H1 (cell line): ENCODE measurements around the gene BAX.

Experiments
- CBX5 ChIP-seq: fragments of 300-800, 300-1000 bp; sonication (generic); IDR thresholded peaks from 2 replicates; pipeline ENCODE4 v1.7.1; 2016; ENCODE audit warnings: antibody characterized with exemption, low read length, low read depth
- CEBPB ChIP-seq: IDR thresholded peaks from 2 replicates; pipeline ENCODE4 v1.6.1; 2012; ENCODE audit warnings: low read depth, low read length
- EZH2 ChIP-seq: fragments of 200-600 bp; sonication (generic); IDR thresholded peaks from 2 replicates; pipeline ENCODE4 v1.7.1; 2012; ENCODE audit warnings: low read depth, mild to moderate bottlenecking, moderate library complexity, low read length, inconsistent platforms; ENCODE audit not compliant: severe bottlenecking
- GABPA ChIP-seq: IDR thresholded peaks from 2 replicates; pipeline ENCODE4 v1.6.1; 2011; ENCODE audit warnings: mild to moderate bottlenecking, low read length, moderate library complexity, borderline replicate concordance; ENCODE audit not compliant: insufficient read depth
- JUN ChIP-seq: IDR thresholded peaks from 2 replicates; pipeline ENCODE4 v1.6.1; 2011; ENCODE audit warnings: low read depth, mild to moderate bottlenecking, improper control_type of control experiment, low read length
- JUND ChIP-seq: IDR thresholded peaks from 2 replicates; pipeline ENCODE4 v1.6.1; 2011; ENCODE audit warnings: mild to moderate bottlenecking, improper control_type of control experiment, low read length
- POLR2A ChIP-seq, 2 experiments: IDR thresholded peaks; 1 replicate in 1 of 2; 2 replicates in 1 of 2; pipeline ENCODE4 v1.6.1; 2011; ENCODE audit warnings: low read depth in 2 of 2, low read length in 2 of 2, mild to moderate bottlenecking in 2 of 2; ENCODE audit errors: control extremely low read depth in 1 of 2
- POLR2AphosphoS5 ChIP-seq: IDR thresholded peaks from 2 replicates; pipeline ENCODE4 v1.6.1; 2011; ENCODE audit warnings: low read depth, low read length
- RAD21 ChIP-seq, 2 experiments: IDR thresholded peaks in 1 of 2; conservative IDR thresholded peaks in 1 of 2; 2 replicates each; pipeline ENCODE4 v1.6.1; 2011; ENCODE audit warnings: low read depth in 2 of 2, low read length in 2 of 2, improper control_type of control experiment in 1 of 2, inconsistent platforms in 1 of 2, mild to moderate bottlenecking in 1 of 2, moderate library complexity in 1 of 2
- YY1 ChIP-seq: IDR thresholded peaks from 2 replicates; pipeline ENCODE4 v1.6.1; 2011; ENCODE audit warnings: low read depth, mild to moderate bottlenecking, low read length
- TF ChIP-seq, protein P1 (sequence below), 3 experiments: IDR thresholded peaks; 1 replicate in 2 of 3; 2 replicates in 1 of 3; pipeline versions ENCODE4 v1.5.1 to v1.6.1; 2011; ENCODE audit warnings: low read length in 3 of 3, mild to moderate bottlenecking in 3 of 3, inconsistent platforms in 2 of 3, low read depth in 1 of 3, moderate library complexity in 1 of 3; ENCODE audit not compliant: insufficient read depth in 1 of 3; ENCODE audit errors: control extremely low read depth in 1 of 3

DNA sequence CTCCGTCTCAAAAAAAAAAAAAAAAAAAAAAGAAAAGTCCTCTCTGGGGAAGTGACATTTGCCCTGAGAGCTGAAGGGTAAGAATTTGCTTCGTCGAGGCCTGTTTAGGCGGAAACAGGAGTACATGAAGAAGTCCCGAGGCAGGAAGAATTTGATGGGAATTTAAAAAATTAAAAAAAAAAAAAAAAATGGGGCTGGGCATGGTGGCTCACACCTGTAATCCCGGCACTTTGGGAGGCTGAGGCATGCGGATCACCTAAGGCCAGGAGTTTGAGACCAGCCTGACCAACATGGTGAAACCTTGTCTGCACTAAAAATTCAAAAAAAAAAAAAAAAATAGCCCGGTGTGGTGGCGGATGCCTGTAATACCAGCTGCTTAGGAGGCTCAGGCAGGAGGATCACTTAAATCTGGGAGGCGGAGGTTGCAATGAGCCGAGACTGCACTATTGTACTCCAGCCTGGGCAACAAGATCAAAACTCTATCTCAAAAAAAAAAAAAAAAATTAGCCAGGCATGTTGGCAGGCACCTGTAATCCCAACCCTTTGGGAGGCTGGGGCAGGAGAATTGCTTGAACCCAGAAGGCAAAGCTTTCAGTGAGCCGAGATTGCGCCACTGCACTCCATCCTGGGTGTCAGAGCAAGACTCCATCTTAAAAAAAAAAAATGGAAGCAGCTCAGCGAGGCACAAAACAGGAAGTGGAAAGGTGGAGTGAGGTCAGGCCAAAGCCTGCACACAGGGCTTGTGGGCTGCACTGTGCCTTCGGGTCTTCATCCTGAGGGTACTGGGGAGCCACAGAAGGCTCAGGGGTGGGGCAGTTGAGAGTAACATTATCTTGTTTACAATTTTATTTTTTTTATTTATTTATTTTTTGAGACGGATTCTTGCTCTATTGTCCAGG lies 4.9 kb downstream of the BAX start:
- TF ChIP-seq, protein P1, sequence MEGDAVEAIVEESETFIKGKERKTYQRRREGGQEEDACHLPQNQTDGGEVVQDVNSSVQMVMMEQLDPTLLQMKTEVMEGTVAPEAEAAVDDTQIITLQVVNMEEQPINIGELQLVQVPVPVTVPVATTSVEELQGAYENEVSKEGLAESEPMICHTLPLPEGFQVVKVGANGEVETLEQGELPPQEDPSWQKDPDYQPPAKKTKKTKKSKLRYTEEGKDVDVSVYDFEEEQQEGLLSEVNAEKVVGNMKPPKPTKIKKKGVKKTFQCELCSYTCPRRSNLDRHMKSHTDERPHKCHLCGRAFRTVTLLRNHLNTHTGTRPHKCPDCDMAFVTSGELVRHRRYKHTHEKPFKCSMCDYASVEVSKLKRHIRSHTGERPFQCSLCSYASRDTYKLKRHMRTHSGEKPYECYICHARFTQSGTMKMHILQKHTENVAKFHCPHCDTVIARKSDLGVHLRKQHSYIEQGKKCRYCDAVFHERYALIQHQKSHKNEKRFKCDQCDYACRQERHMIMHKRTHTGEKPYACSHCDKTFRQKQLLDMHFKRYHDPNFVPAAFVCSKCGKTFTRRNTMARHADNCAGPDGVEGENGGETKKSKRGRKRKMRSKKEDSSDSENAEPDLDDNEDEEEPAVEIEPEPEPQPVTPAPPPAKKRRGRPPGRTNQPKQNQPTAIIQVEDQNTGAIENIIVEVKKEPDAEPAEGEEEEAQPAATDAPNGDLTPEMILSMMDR (IDR thresholded peaks at IDR 0.05; ENCODE audit: control extremely low read depth in 1 of 3, insufficient read depth in 1 of 3, low read depth in 1 of 3, low read length in 3 of 3): no peak
- TF ChIP-seq POLR2A (IDR thresholded peaks at IDR 0.05; ENCODE audit: control extremely low read depth in 1 of 2, low read depth in 2 of 2, low read length in 2 of 2) (no peak), POLR2AphosphoS5 (peak; percentile 56; the same call in 1 of the 2 replicates), EZH2 (no peak), RAD21 (IDR thresholded peaks at IDR 0.05 in 1 of 2, conservative IDR thresholded peaks at IDR 0.05 in 1 of 2; ENCODE audit: low read depth in 2 of 2, low read length in 2 of 2) (no peak), JUND (no peak), CEBPB (no peak), YY1 (no peak), CBX5 (no peak), JUN (no peak), GABPA (no peak)
